ENCODE data around the gene BCAS2.

The BCAS2 gene

DNA sequence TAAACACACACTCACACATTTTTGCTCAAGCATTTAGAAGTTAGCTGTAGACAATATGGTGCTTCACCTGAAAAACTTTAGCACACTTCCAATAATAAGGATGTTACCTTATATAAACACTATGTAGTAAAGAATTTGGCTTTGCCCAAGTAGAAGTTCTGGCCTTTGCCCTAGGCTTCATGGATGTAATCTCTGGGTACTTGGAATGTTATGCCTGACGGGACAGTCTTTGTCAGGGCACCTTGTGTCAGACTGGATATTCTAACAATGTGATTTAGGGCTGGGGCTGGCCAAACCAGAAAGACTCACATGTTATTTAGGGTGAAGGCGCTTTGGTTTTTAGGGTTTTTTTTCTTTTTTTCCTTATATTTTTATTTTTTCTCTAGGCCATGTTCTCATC lies 35.6 kb downstream of the BCAS2 start:
- Mint-ChIP-seq H3K4me1 (ENCODE audit: low read depth) (no peaks in the 10 kb centered on the region), H3K9me3 (no peaks in the 10 kb centered on the region), H3K36me3 (ENCODE audit: low read depth) (no peaks in the 10 kb centered on the region), H3K27ac (no peak overlapping the region), H3K4me3 (no peak overlapping the region), H3K27me3 (ENCODE audit: low read depth) (peaks cover 1% of the 10 kb centered on the region)

DNA sequence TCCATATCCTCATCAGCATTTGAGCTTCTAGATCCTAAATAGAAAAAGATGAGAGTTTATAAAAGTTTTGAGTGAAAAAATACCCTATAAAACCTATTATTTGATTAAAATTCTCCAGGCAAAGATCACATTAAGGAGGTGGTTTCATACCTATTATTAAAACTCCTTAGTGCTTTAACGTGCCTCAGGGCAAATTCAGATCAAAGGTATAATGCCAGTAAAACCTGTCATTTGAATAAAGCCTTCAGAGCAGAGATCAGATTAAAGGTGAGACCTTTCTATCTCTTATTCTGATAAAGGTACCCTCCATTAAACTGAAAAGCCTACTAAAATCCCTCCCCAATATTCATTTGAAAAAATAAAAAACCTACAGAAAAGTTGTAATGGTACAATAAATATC lies 36.1 kb downstream of the BCAS2 start:
- H3K4me3 Mint-ChIP-seq: no peak overlapping the region
- H3K36me3 Mint-ChIP-seq (ENCODE audit: low read depth): no peaks in the 10 kb centered on the region

DNA sequence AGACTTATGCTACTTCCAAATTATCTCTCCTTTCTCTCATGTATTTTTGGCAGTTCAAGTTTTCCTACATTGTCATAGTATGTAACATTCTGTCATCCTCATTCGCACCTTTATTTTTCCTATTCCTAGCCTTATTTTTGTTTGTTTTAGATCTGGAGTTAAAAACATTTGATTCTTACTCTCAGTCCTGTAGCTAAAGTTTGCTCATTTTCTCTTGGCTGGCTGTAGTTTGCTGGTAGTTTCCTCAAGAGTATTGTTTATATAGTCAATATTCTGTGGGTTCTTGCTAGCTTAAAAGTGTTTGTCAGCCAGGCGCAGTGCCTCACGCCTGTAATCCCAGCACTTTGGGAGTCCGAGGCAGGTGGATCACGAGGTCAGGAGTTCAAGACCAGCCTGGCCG lies 40.6 kb downstream of the BCAS2 start:
- no peaks in the 10 kb centered on the region for H3K36me3 Mint-ChIP-seq (ENCODE audit: low read depth)
- H3K4me1 Mint-ChIP-seq (ENCODE audit: low read depth): no peaks in the 10 kb centered on the region
- H3K27ac Mint-ChIP-seq: no peak overlapping the region
- peaks cover 5% of the 10 kb centered on the region for H3K27me3 Mint-ChIP-seq (ENCODE audit: low read depth)
- H3K9me3 Mint-ChIP-seq: no peaks in the 10 kb centered on the region
- no peak overlapping the region for H3K4me3 Mint-ChIP-seq

More for the DNA sequence above, 36.1 kb downstream of the BCAS2 start:
- H3K9me3 Mint-ChIP-seq: no peaks in the 10 kb centered on the region
- peaks cover 5% of the 10 kb centered on the region for H3K27me3 Mint-ChIP-seq (ENCODE audit: low read depth)
- H3K27ac Mint-ChIP-seq: no peak overlapping the region
- no peaks in the 10 kb centered on the region for H3K4me1 Mint-ChIP-seq (ENCODE audit: low read depth)

DNA sequence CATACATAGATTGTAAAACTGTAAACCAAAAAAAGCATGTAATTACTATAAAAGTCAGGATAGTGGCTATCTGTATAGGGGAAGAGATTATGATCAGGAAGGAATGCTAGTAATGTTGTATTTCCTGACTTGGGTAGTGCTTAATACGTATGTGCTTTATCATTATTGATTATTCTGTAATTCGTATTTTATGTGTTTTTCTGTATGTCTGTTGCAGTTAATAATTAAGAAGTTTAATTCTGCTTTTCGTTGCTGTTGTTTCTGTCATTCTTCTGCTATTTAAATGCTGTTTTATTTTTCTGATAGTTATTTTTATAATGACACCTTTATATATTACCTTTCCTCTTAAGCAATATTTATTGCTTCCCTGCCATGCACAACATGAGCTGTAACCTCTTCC lies 41.1 kb downstream of the BCAS2 start:
- no peak overlapping the region for H3K27ac Mint-ChIP-seq
- H3K9me3 Mint-ChIP-seq: no peaks in the 10 kb centered on the region
- no peak overlapping the region for H3K4me3 Mint-ChIP-seq
- H3K36me3 Mint-ChIP-seq (ENCODE audit: low read depth): no peaks in the 10 kb centered on the region
- peaks cover 5% of the 10 kb centered on the region for H3K27me3 Mint-ChIP-seq (ENCODE audit: low read depth)
- H3K4me1 Mint-ChIP-seq (ENCODE audit: low read depth): no peaks in the 10 kb centered on the region

DNA sequence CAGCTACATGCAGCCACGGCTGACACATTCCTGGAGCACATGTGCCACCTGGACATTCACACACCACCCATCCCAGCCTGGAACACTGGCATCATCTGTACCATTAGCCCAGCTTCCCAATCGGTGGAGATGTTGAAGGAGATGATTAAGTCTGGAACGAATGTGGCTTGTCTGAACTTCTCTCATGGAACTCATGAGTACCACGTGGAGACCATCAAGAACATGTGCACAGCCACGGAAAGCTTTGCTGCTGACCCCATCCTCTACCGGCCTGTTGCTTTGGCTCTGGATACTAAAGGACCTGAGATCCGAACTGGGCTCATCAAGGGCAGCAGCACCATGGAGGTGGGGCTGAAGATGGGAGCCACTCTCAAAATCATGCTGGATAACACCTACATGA lies 45.4 kb downstream of the BCAS2 start:
- Mint-ChIP-seq H3K4me1 (ENCODE audit: low read depth) (no peaks in the 10 kb centered on the region), H3K36me3 (ENCODE audit: low read depth) (no peaks in the 10 kb centered on the region), H3K27me3 (ENCODE audit: low read depth) (peaks cover 5% of the 10 kb centered on the region), H3K27ac (no peak overlapping the region), H3K4me3 (no peak overlapping the region), H3K9me3 (no peaks in the 10 kb centered on the region)

DNA sequence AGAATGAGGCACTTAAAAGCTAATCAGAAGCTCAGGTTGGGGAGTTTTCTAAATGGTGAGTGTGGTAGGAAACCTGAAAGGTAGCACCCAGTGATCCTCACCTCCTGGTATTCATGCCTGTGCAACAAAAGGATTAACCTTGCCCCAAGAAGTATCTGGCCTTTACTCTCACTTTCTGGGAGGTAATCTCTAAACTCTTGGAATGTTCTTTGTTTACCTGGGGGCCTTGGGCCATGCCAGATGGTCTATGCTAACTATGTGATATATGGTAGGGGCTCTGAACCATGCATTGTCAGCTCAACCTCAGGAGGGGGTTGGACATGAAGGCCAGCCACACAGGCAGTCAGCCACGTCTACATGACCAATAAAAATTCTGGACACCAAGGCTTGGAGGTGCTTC lies 46.0 kb downstream of the BCAS2 start:
- no peak overlapping the region for H3K4me3 Mint-ChIP-seq
- H3K4me1 Mint-ChIP-seq (ENCODE audit: low read depth): no peaks in the 10 kb centered on the region
- H3K27me3 Mint-ChIP-seq (ENCODE audit: low read depth): no peaks in the 10 kb centered on the region
- H3K27ac Mint-ChIP-seq: no peak overlapping the region
- H3K9me3 Mint-ChIP-seq: no peaks in the 10 kb centered on the region
- H3K36me3 Mint-ChIP-seq (ENCODE audit: low read depth): no peaks in the 10 kb centered on the region

DNA sequence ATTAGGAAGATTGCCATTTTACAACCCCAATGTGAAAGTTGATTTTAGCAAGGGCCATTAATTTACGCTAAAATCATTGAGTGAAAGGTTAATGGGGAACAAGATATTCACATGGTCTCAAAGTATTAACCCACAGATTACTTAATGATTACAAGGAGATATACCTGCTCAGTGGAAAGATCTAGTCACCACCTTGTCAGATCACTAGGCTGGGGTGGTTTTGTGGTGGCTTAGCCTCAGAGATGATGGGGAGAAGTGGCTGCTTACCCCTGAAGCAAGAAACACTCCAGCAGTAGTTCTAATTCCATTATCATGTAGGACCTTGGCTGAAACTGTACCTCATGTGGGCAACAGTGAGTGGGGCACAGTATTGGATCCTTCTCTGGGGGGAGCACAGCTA lies 50.3 kb downstream of the BCAS2 start:
- no peak overlapping the region for H3K27ac Mint-ChIP-seq
- no peak overlapping the region for H3K4me3 Mint-ChIP-seq
- no peaks in the 10 kb centered on the region for H3K27me3 Mint-ChIP-seq (ENCODE audit: low read depth)
- no peaks in the 10 kb centered on the region for H3K9me3 Mint-ChIP-seq
- no peaks in the 10 kb centered on the region for H3K4me1 Mint-ChIP-seq (ENCODE audit: low read depth)
- H3K36me3 Mint-ChIP-seq (ENCODE audit: low read depth): no peaks in the 10 kb centered on the region

DNA sequence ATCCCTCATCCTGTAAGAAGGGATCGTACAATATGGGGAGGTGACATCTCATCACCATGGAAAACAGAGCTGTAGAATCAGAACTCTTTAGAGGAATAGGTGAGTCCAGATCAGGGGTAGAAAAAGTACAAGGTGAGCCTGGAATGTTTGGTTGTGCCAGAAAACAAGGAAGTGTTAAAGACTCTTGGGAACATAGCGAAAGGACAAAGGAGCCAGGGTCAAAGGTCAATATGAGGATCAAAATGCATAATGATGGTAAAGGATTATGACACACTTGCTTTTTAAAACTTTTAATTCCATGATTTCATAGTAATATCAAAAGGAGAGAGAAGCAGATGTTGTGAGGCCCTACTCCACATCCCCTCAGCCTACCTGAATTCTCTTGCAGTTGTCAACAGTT lies 51.2 kb downstream of the BCAS2 start:
- no peak overlapping the region for H3K4me3 Mint-ChIP-seq
- no peaks in the 10 kb centered on the region for H3K9me3 Mint-ChIP-seq
- no peaks in the 10 kb centered on the region for H3K4me1 Mint-ChIP-seq (ENCODE audit: low read depth)
- H3K27ac Mint-ChIP-seq: no peak overlapping the region
- H3K36me3 Mint-ChIP-seq (ENCODE audit: low read depth): no peaks in the 10 kb centered on the region
- H3K27me3 Mint-ChIP-seq (ENCODE audit: low read depth): no peaks in the 10 kb centered on the region

DNA sequence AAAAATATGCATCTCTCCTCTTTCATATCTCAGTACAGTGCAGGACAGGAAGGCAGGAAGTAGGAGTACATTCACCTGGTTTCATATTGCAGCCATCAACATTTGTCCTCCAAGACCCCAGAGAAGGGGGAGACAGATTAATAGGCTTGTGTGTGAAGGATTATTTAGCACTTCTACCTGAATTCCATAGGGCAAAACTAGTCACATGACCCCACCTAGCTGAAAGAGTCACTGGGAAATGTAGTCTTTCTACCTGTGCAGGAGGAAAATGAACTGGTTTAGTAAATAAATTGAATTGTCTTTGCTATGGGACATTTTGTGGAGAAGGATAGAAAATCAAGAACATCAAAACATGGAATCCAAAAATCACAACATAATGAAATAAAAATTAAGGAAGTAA lies 56.5 kb downstream of the BCAS2 start:
- H3K27ac Mint-ChIP-seq: no peak overlapping the region
- no peak overlapping the region for H3K4me3 Mint-ChIP-seq
- H3K9me3 Mint-ChIP-seq: no peaks in the 10 kb centered on the region
- peaks cover 3% of the 10 kb centered on the region for H3K4me1 Mint-ChIP-seq (ENCODE audit: low read depth)
- peaks cover 15% of the 10 kb centered on the region for H3K27me3 Mint-ChIP-seq (ENCODE audit: low read depth)
- no peaks in the 10 kb centered on the region for H3K36me3 Mint-ChIP-seq (ENCODE audit: low read depth)

DNA sequence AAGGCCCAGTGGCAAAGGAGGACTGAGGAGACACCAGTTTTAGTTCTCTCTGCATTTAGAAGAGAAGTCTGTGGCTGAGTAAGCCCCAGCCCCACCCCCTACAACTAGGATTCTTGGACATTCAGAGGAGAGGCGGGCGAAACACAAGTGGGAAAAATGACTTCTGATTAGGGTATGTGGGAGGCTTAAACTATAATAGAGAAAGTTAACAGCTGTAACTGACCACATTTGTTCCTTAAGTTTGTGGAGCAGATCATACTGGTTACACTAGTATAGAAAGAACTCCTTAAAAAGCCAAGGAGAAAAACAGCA lies 59.2 kb downstream of the BCAS2 start:
- Mint-ChIP-seq H3K4me1 (ENCODE audit: low read depth) (peaks cover 3% of the 10 kb centered on the region), H3K4me3 (no peak overlapping the region), H3K9me3 (no peaks in the 10 kb centered on the region), H3K27ac (no peak overlapping the region), H3K27me3 (ENCODE audit: low read depth) (peaks cover 26% of the 10 kb centered on the region), H3K36me3 (ENCODE audit: low read depth) (no peaks in the 10 kb centered on the region)

DNA sequence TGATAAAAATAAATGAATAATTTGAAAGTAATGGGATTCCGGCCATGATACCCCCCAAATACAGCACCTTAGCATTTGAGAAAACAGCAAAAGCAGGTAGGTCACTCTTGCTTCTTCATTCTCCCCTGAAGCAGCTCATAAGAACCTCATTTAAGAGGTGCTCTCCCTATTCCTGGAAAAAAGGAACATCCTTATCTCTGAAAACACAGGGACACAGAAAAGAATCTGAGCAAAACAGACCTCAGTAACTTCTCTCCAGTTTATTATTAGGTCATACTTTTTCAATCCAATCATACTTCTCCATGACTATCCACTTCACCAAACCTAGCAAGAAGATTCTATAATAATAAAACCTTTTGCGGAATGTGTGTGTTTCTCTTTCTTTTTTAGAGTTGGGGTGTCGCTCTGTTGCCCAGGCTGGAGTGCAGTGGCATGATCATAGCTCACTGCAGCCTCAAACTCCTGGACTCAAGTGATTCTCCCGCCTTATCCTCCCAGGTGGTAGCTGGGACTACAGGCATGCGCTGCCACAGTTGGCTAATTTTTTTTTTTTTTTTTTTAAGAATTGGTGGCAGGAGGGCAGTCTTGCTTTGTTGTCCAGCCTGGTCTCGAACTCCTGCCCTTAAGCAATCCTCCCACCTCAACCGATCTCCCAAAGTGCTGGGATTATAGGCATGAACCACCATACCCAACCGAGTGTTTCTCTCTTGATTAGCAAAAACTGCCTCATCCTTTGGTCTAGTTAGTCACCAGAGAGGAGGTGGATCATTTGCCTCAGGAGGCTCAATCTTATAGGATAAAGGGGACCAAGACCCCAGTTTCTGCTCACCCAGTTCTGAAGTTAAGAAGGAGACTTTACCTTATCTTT lies 59.8 kb downstream of the BCAS2 start:
- Mint-ChIP-seq H3K4me3 (no peak overlapping the region), H3K4me1 (ENCODE audit: low read depth) (peaks cover 3% of the 10 kb centered on the region), H3K36me3 (ENCODE audit: low read depth) (no peaks in the 10 kb centered on the region), H3K27me3 (ENCODE audit: low read depth) (peaks cover 26% of the 10 kb centered on the region), H3K9me3 (no peaks in the 10 kb centered on the region), H3K27ac (no peak overlapping the region)
